Upper lobe of left lung (tissue), 4 donors: Measurements from ENCODE around the gene FBXL5.

Source experiments
- EP300 ChIP-seq, 4 donors: sonication (generic); formaldehyde crosslinking; IDR thresholded peaks; one replicate each; pipeline ENCODE4 v1.5.1; 2017; ENCODE audit warnings: antibody characterized with exemption in 4 of 4, control low read depth in 2 of 4
- POLR2A ChIP-seq, 4 donors: fragments of 450-650 bp; IDR thresholded peaks; one replicate each; pipeline ENCODE4 v1.5.1; 2016 to 2017; ENCODE audit warnings: antibody characterized with exemption in 4 of 4, mild to moderate bottlenecking in 2 of 4
- POLR2AphosphoS5 ChIP-seq, 2 donors: sonication (generic); formaldehyde crosslinking; IDR thresholded peaks; one replicate each; pipeline ENCODE4 v1.5.1; 2017; ENCODE audit warnings: antibody characterized with exemption in 2 of 2
- TF ChIP-seq, protein P1 (sequence below), 6 experiments: fragments of 450-650 bp in 4 of 6; fragments of 200-600 bp in 2 of 6; sonication (generic) in 2 of 6; IDR thresholded peaks; one replicate each; pipeline ENCODE4 v1.5.1; 2016 to 2019; ENCODE audit warnings: antibody characterized with exemption in 6 of 6

- no peak for TF ChIP-seq POLR2AphosphoS5 (IDR thresholded peaks at IDR 0.05)
- TF ChIP-seq, protein P1, sequence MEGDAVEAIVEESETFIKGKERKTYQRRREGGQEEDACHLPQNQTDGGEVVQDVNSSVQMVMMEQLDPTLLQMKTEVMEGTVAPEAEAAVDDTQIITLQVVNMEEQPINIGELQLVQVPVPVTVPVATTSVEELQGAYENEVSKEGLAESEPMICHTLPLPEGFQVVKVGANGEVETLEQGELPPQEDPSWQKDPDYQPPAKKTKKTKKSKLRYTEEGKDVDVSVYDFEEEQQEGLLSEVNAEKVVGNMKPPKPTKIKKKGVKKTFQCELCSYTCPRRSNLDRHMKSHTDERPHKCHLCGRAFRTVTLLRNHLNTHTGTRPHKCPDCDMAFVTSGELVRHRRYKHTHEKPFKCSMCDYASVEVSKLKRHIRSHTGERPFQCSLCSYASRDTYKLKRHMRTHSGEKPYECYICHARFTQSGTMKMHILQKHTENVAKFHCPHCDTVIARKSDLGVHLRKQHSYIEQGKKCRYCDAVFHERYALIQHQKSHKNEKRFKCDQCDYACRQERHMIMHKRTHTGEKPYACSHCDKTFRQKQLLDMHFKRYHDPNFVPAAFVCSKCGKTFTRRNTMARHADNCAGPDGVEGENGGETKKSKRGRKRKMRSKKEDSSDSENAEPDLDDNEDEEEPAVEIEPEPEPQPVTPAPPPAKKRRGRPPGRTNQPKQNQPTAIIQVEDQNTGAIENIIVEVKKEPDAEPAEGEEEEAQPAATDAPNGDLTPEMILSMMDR (IDR thresholded peaks at IDR 0.05) = no peak
- TF ChIP-seq EP300 (IDR thresholded peaks at IDR 0.05) = no peak
- no peak for TF ChIP-seq POLR2A (IDR thresholded peaks at IDR 0.05)
These were observed 3.1 kb upstream of the FBXL5 start for GRCh38 chr4:15658136-15658770.
